ENCODE measurements around the gene MCEMP1.

The MCEMP1 gene

GRCh38 chr19:7631577-7631976 lies 45.3 kb upstream of the MCEMP1 start:
- TF ChIP-seq CTCF (IDR thresholded peaks at IDR 0.05): no peak
- Histone ChIP-seq H2AFZ (no peak overlapping the region), H3K4me1 (no peaks in the 10 kb centered on the region), H3K4me2 (ENCODE audit: low read length) (no peak overlapping the region), H3K36me3 (ENCODE audit: control insufficient read depth, insufficient read depth, low read length) (no peaks in the 10 kb centered on the region), H3K27me3 (ENCODE audit: control insufficient read depth, insufficient read depth, low read length) (no peaks in the 10 kb centered on the region), H3K79me2 (peaks cover 41% of the 10 kb centered on the region), H3K9me3 (ENCODE audit: control insufficient read depth, low read length) (no peaks in the 10 kb centered on the region), H3K4me3 (ENCODE audit: low read depth, low read length) (no peak overlapping the region), H3K9ac (no peak overlapping the region), H3K27ac (no peak overlapping the region)

- Histone ChIP-seq H3K4me3 (ENCODE audit: low read depth, low read length) (no peak overlapping the region), H3K79me2 (peaks cover 32% of the 10 kb centered on the region), H2AFZ (no peak overlapping the region), H3K9ac (no peak overlapping the region), H3K27ac (no peak overlapping the region), H3K4me2 (ENCODE audit: low read length) (no peak overlapping the region), H3K27me3 (ENCODE audit: control insufficient read depth, insufficient read depth, low read length) (no peaks in the 10 kb centered on the region), H3K36me3 (ENCODE audit: control insufficient read depth, insufficient read depth, low read length) (no peaks in the 10 kb centered on the region), H3K4me1 (no peaks in the 10 kb centered on the region), H3K9me3 (ENCODE audit: control insufficient read depth, low read length) (no peaks in the 10 kb centered on the region)
- no peak for TF ChIP-seq CTCF (IDR thresholded peaks at IDR 0.05)
These were observed 44.3 kb upstream of the MCEMP1 start for GRCh38 chr19:7632340-7633203.

GRCh38 chr19:7633698-7634097 lies 43.2 kb upstream of the MCEMP1 start, which contains the start of gene PCP2:
Gene PCP2, minus strand, starts transcription at chr19:7633719. Its CDS starts 262 bp downstream, at chr19:7633457.
- Histone ChIP-seq H3K27ac (no peak within 1 kb of the TSS), H3K27me3 (ENCODE audit: control insufficient read depth, insufficient read depth, low read length) (no peaks in the 10 kb centered on the region), H3K9ac (no peak within 1 kb of the TSS), H3K36me3 (ENCODE audit: control insufficient read depth, insufficient read depth, low read length) (no peaks in the 10 kb centered on the region), H3K9me3 (ENCODE audit: control insufficient read depth, low read length) (no peaks in the 10 kb centered on the region), H3K4me2 (ENCODE audit: low read length) (no peak within 1 kb of the TSS), H3K79me2 (peaks cover 21% of the 10 kb centered on the region), H2AFZ (no peak within 1 kb of the TSS), H3K4me1 (no peaks in the 10 kb centered on the region), H3K4me3 (ENCODE audit: low read depth, low read length) (no peak within 1 kb of the TSS)
- no peak for TF ChIP-seq CTCF (IDR thresholded peaks at IDR 0.05)

- Histone ChIP-seq H3K36me3 (ENCODE audit: control insufficient read depth, insufficient read depth, low read length) (no peaks in the 10 kb centered on the region), H3K27me3 (ENCODE audit: control insufficient read depth, insufficient read depth, low read length) (no peaks in the 10 kb centered on the region), H3K9ac (no peak overlapping the region), H3K27ac (no peak overlapping the region), H3K9me3 (ENCODE audit: control insufficient read depth, low read length) (no peaks in the 10 kb centered on the region), H3K79me2 (peaks cover 4% of the 10 kb centered on the region), H3K4me3 (ENCODE audit: low read depth, low read length) (no peak overlapping the region), H3K4me2 (ENCODE audit: low read length) (no peak overlapping the region), H2AFZ (no peak overlapping the region), H3K4me1 (no peaks in the 10 kb centered on the region)
- TF ChIP-seq CTCF (IDR thresholded peaks at IDR 0.05): no peak
These were observed 41.2 kb upstream of the MCEMP1 start for GRCh38 chr19:7635670-7636069.

GRCh38 chr19:7636317-7636690 lies 40.6 kb upstream of the MCEMP1 start:
- no peak overlapping the region for H3K9ac ChIP-seq
- no peaks in the 10 kb centered on the region for H3K79me2 ChIP-seq
- no peaks in the 10 kb centered on the region for H3K36me3 ChIP-seq (ENCODE audit: control insufficient read depth, insufficient read depth, low read length)
- peak overlapping the region; percentile 58 for H3K4me2 ChIP-seq (ENCODE audit: low read length)
- peak overlapping the region; percentile 57 for H3K27ac ChIP-seq
- H3K4me3 ChIP-seq (ENCODE audit: low read depth, low read length): peak overlapping the region; percentile 66
- no peaks in the 10 kb centered on the region for H3K27me3 ChIP-seq (ENCODE audit: control insufficient read depth, insufficient read depth, low read length)
- no peaks in the 10 kb centered on the region for H3K4me1 ChIP-seq
- peak overlapping the region; percentile 73 for H2AFZ ChIP-seq
- no peaks in the 10 kb centered on the region for H3K9me3 ChIP-seq (ENCODE audit: control insufficient read depth, low read length)
- no peak for TF ChIP-seq CTCF (IDR thresholded peaks at IDR 0.05)

Data from parathyroid adenoma (tissue), 2 donors.